Nephron (organoid): ENCODE measurements around the gene KIR2DL1.

Experiments used
- H3K27ac Mint-ChIP-seq, 3 experiments: 2 replicates each; pipeline ENCODE4 v1.8.0; 2020; ENCODE audit warnings: mixed read lengths in 3 of 3, mild to moderate bottlenecking in 2 of 3, moderate library complexity in 1 of 3
- H3K27me3 Mint-ChIP-seq: 2 replicates; pipeline ENCODE4 v1.8.0; 2021; ENCODE audit warnings: low read depth, mild to moderate bottlenecking, moderate library complexity, mixed read lengths
- H3K36me3 Mint-ChIP-seq: 2 replicates; pipeline ENCODE4 v1.8.0; 2020; ENCODE audit warnings: low read depth, mixed read lengths
- H3K4me1 Mint-ChIP-seq: 2 replicates; pipeline ENCODE4 v1.8.0; 2020; ENCODE audit warnings: mixed read lengths
- H3K4me3 Mint-ChIP-seq, 3 experiments: 2 replicates each; pipeline ENCODE4 v1.8.0; 2020; ENCODE audit warnings: mild to moderate bottlenecking in 3 of 3, mixed read lengths in 3 of 3, moderate library complexity in 2 of 3
- H3K9me3 Mint-ChIP-seq: 2 replicates; pipeline ENCODE4 v1.8.0; 2020; ENCODE audit warnings: mixed read lengths
- CTCF ChIP-seq, 3 experiments: fragments of 200-600 bp; sonication (generic); IDR thresholded peaks; one replicate each; pipeline ENCODE4 v1.5.0; 2021; ENCODE audit warnings: antibody characterized with exemption in 3 of 3; ENCODE audit not compliant: unreplicated experiment in 3 of 3

Gene KIR2DL1

DNA sequence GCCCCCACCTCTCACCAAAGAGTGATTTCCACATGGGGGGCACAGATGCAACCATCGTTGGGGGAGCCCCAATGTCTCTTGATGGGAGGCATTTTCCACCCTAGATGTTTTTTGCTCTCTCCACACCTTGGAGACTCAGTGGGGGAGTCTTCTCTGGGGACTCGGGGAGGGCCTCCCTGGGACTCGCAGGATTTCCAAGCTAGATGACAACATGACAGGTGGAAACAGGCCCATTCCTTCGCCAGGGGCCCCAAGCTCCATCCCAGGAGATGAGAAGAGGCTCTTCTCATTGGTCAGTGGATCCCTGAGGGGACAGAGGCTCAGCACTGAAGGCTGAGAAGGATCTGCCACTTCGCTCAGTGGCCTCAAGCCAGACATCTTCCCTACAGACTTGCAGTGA lies 21.1 kb downstream of the KIR2DL1 start:
- Mint-ChIP-seq H3K27me3 (no peaks in the 10 kb centered on the region), H3K4me1 (no peaks in the 10 kb centered on the region), H3K36me3 (peaks cover 2% of the 10 kb centered on the region), H3K4me3 (no peak overlapping the region), H3K9me3 (peaks cover 62% of the 10 kb centered on the region), H3K27ac (no peak overlapping the region)
- TF ChIP-seq CTCF (IDR thresholded peaks at IDR 0.05; ENCODE audit: unreplicated experiment in 3 of 3), result no peak

- H3K27ac Mint-ChIP-seq, result no peak overlapping the region
- TF ChIP-seq CTCF (IDR thresholded peaks at IDR 0.05; ENCODE audit: unreplicated experiment in 3 of 3), result no peak
Measured at GRCh38 chr19:54791476-54791875, 21.9 kb downstream of the KIR2DL1 start.

DNA sequence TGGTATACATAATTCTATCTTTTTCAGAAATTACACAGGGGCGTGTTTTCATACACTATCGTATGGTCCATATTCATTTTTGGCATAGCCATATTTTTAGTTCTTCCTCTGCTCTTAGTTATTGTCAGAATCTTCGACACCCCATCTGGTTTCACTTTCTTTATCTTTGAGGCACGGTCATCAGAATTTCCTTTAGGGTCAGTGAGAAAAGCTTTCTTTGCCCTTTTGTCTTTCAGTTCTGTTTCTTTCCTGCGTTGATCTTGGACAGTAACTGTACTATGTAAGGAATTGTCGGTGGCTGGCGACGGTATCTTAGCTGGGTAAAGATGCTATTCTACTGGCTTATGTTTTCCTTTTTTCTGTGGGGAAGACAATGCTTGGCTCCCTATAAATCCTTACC lies 23.2 kb downstream of the KIR2DL1 start:
- no peaks in the 10 kb centered on the region for H3K36me3 Mint-ChIP-seq
- H3K27ac Mint-ChIP-seq, result no peak overlapping the region
- H3K4me1 Mint-ChIP-seq, result no peaks in the 10 kb centered on the region
- peaks cover 63% of the 10 kb centered on the region for H3K9me3 Mint-ChIP-seq
- H3K4me3 Mint-ChIP-seq, result no peak overlapping the region
- no peak for TF ChIP-seq CTCF (IDR thresholded peaks at IDR 0.05; ENCODE audit: unreplicated experiment in 3 of 3)
- H3K27me3 Mint-ChIP-seq, result no peaks in the 10 kb centered on the region

More at GRCh38 chr19:54791476-54791875, 21.9 kb downstream of the KIR2DL1 start:
- Mint-ChIP-seq H3K4me1 (no peaks in the 10 kb centered on the region), H3K27me3 (no peaks in the 10 kb centered on the region), H3K9me3 (peaks cover 63% of the 10 kb centered on the region), H3K4me3 (no peak overlapping the region), H3K36me3 (no peaks in the 10 kb centered on the region)

- H3K27me3 Mint-ChIP-seq, result no peaks in the 10 kb centered on the region
- no peak overlapping the region for H3K4me3 Mint-ChIP-seq
Measured at GRCh38 chr19:54795758-54796157, 26.2 kb downstream of the KIR2DL1 start.

DNA sequence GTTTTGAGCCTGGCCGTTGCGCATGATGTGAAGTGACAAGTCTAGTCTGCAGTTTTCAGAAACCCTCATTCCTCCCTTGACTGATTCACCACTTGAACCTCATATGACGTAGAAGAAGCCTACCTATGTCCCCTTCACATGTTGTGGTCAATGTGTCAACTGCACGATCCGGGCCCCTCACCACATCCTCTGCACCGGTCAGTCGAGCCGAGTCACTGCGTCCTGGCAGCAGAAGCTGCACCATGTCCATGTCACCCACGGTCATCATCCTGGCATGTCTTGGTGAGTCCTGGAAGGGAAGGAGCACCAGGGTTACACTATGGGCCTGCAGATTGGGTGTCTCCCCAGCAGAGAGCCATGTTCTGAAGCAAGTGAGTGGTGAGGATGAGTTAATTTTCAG lies 33.8 kb downstream of the KIR2DL1 start, which contains the start of gene KIR2DL4:
Gene KIR2DL4 (plus strand): TSS at position 201 of the 400 bp plus-strand sequence. CDS start 42 bp downstream, at position 243.
- H3K4me1 Mint-ChIP-seq, result no peaks in the 10 kb centered on the region
- no peak for TF ChIP-seq CTCF (IDR thresholded peaks at IDR 0.05; ENCODE audit: unreplicated experiment in 3 of 3)
- no peaks in the 10 kb centered on the region for H3K27me3 Mint-ChIP-seq
- H3K36me3 Mint-ChIP-seq, result no peaks in the 10 kb centered on the region
- H3K4me3 Mint-ChIP-seq, result no peak within 1 kb of the TSS
- H3K9me3 Mint-ChIP-seq, result peaks cover 63% of the 10 kb centered on the region
- no peak within 1 kb of the TSS for H3K27ac Mint-ChIP-seq

More at GRCh38 chr19:54795758-54796157, 26.2 kb downstream of the KIR2DL1 start:
- peaks cover 61% of the 10 kb centered on the region for H3K9me3 Mint-ChIP-seq
- TF ChIP-seq CTCF (IDR thresholded peaks at IDR 0.05; ENCODE audit: unreplicated experiment in 3 of 3), result no peak
- no peaks in the 10 kb centered on the region for H3K36me3 Mint-ChIP-seq
- no peak overlapping the region for H3K27ac Mint-ChIP-seq
- H3K4me1 Mint-ChIP-seq, result no peaks in the 10 kb centered on the region

DNA sequence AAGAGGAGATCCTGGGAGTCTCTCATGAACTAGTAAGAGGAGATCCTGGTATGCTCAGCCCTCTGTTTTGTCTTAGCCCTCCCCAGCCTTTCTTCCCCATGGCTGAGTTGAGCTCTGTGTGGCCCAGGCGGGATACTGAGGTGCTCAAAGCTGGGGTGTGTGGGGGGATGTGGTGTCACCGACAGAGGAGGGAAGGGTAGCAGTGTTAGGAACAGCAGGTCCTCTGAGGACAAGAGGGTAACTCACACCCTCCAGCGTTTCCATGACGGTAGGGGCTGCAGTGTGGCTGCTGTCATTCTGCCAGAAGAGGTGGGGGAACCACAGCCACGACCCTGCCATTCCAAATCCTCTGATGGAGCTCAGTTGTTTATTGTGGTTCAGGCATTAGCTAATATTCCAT lies 34.5 kb downstream of the KIR2DL1 start:
- no peaks in the 10 kb centered on the region for H3K27me3 Mint-ChIP-seq
- peaks cover 62% of the 10 kb centered on the region for H3K9me3 Mint-ChIP-seq
- H3K4me3 Mint-ChIP-seq, result no peak overlapping the region
- H3K4me1 Mint-ChIP-seq, result no peaks in the 10 kb centered on the region
- no peak overlapping the region for H3K27ac Mint-ChIP-seq
- H3K36me3 Mint-ChIP-seq, result no peaks in the 10 kb centered on the region
- no peak for TF ChIP-seq CTCF (IDR thresholded peaks at IDR 0.05; ENCODE audit: unreplicated experiment in 3 of 3)
